NCI-H1436 (cell line): ENCODE measurements around the gene ABHD17C.
A peak's percentile ranks its signal among the peaks of the same experiment; 100 is the strongest.
"Not testable (repeated sequence)": the region's sequence is repeated elsewhere in the genome, so short reads cannot be mapped to it uniquely, and the experiment has no call there.

ENCODE experiments used
- DNase-seq: peaks from one replicate; lab custom pipeline; 2025; lab: John Stamatoyannopoulos, UW

The ABHD17C gene

DNA sequence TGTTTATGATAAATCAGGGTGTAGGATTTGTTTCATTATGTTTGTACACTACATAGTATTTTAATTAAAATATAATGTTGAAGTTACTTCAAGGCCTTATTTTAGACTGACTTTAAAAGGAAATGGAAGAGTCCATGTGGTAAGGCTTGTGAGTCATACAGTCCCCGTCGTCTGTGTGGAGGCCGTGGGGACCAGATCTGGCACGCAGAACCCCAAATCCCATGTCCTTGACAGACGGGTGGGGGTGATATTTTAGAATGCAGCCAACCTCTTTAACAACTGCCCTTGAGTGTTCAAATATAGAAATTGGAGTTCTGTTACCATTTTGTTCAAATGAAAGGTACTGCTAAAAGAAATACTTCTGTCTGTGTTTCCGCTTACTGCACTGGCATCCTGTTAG lies 35.8 kb downstream of the ABHD17C start:
- no peak for DNase-seq

DNA sequence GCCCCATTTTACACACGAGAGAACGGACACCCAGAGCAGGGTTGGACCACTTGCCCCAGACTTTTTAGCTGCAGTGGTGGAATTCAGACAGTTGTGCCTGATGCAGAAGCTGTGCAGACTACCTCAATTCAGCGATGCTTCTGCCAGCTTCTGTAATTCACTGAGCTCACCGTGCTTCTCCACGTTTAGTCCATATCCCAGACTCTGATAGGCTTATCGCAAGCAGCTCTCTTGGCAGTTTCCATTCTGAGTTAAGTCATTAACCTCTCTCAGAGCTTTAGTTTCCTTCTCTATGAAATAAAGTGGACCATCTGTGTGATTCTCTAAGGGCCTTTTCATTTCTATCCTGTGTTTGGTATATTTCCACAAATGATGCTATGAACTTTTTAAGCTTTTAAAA lies 37.1 kb downstream of the ABHD17C start:
- DNase-seq: no peak

DNA sequence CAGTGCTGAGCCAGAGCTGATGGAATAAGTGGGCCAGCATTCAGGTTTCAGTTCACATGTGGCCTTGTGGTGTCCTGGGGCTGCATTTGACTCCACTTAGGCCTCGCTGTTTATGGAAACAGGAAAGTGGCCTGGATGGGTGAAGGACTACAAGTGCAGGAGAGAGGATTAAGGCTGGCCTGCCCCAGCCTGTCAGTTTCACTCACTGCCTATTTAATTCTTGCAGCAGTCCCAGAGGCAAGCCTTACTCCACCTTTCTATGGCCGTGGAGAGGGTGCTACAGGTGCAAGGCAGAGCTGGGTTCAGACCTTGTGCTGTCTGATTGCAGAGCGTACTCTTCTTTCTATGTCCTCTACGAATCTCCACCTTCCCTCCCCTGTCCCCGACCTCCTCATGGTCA lies 37.7 kb downstream of the ABHD17C start:
- DNase-seq: no peak

DNA sequence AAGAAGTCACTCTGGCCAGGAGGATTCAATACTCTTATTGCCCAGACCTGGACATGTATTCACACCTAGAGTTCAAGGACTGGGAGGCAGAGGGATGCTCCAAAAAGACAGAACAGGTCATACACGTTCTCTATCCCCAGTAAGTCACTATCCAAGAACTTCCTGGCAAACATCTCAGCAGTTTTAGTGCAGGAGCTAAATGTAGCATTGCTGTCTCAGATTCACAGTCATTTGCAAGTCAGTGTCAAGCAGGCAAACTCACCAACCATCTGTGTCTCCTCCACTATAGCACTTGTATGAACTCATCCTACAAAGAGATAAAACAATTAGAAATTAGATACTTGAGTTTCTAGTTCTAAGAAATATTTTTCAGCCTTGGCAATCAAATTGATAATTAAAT lies 38.4 kb downstream of the ABHD17C start:
- DNase-seq: no peak

DNA sequence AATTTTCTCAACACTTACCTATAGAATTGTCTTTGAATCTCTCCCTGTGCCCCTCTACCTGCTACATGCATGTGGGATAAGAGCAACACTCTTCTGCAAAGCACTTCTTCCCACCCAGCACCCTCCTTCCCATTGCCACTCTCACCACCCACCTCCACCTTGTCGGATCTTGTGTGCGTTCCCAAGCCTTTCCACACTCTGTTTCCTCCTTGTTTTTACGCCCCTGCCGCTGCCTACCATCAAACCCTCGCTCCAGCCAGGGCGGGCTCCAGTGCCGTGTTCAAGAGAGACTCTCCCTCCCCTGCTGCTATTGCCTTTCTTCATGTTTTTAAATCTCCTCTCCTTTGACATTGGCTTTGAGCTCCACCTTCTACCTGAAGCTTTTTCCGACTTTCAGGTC lies 40.2 kb downstream of the ABHD17C start:
- DNase-seq: no peak

DNA sequence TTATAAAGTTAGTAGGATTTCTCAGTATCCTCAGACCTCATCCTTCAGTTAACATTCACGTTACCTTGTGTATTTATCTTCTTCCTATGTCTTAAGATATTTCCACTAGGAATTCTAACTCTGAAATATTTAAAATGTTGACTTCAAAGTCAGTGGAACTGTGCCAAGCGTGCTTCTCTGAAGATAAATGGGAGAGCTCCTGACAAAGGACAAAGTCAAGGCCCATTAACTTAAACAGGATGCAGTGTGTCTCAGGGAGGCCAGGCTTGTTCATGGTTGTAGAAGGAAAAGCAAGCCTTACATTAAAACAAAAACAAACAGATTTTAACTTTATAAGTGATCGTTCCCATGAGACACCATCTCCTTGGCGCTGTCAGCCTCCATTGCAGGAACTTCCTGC lies 41.5 kb downstream of the ABHD17C start:
- DNase-seq: no peak

DNA sequence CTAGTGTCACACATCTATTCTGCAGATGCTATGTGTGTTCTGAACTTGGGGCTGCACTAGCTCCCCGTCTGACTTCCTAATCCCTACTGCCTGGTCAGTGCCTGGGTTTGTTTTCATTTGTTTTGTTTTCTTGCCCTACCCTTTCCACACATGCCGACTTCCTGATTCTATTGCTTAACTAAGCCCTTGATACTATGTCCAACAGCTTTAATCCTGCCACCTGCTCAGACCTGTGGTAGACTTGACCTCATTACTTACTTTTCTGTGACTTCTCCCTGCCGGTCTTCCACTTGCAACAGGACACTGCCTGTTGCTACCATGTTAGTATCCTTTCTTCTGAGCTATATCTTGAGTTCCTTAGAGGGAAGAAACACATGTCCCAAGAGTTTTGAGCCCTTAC lies 44.8 kb downstream of the ABHD17C start:
- DNase-seq: no peak

DNA sequence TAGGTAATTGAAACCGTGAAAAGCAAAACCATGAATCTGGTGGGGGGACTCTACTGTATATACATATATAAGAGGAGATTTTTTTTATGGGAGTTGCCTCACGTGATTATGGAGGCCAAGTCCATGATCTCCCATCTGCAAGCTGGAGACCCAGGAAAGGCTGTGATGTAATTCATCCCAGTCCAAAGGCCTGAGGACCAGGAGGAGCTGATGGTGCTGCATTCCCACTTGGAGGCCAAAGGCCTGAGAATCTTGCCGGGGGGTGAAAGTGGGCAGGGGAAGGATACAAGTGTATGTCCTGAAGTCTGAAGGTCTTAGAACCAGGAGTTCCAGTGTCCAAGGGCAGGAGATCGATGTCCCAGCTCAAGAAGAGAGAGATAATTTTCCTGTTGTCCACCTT lies 47.0 kb downstream of the ABHD17C start:
- DNase-seq: no peak

DNA sequence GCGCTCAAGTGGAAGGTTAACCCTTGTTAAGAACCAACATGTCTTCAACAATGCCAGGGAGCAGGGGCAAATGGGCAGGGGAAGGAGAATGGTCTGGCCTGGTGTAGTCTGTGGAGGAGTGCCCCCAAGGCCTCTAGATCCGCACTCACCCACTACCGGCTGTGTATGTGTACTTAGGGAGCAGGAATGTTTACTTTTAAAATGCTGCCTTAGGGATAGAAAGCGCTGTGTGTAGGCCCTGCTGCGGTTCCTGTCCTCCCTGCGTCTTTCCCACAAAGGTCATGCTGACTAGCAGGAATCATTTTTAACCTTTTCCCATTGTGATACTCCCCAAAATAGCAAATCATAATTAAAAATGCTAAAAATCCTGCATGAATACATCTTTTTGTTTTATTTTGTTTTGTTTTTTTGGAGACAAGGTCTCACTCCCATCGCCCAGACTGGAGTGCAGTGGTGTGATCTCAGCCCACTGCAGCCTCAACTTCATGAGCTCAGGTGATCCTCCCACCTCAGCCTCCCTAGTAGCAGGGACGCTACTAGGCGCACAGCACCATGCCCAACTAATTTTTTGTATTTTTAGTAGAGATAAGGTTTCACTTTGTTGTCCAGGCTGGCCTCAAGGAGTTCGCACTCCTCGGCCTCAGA lies 48.2 kb downstream of the ABHD17C start:
- no peak for DNase-seq

DNA sequence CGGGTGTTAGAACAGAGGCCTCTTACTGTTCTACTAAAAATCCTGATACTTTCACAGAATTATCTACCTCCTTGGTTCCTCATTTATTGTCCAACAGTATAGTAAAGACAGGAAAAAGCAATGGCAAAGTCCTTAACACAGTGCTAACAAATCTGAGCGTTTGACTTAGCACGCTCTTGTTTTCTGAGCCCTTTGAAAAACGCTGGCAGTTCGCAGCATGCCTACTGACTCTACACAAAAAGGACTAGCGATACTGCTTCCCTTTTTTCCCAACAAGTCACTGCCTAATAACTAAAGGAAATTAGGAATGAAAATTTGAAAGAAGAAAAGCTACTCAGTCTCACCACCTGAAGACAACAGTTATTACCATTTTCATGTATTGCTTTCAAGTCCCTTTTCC lies 49.3 kb downstream of the ABHD17C start:
- DNase-seq: no peak

DNA sequence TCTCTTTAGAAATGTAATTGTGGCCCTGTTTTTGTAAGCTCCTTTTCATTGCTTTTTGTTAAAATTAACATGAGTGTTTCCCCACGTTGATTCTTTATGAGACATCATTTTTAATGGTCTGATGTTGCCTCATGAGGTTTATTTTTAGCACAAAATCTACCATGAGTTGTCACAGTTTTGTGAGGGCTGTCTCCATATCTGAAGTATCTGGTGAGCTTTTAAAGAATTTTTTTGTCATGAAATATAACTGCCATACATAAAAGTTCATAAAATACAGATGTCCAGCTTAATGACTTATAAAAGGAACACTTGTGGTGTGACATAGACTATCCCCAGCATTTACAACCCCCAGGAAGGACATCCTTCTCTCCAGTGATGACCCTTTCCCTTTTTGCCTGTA lies 49.7 kb downstream of the ABHD17C start:
- DNase-seq: no peak

DNA sequence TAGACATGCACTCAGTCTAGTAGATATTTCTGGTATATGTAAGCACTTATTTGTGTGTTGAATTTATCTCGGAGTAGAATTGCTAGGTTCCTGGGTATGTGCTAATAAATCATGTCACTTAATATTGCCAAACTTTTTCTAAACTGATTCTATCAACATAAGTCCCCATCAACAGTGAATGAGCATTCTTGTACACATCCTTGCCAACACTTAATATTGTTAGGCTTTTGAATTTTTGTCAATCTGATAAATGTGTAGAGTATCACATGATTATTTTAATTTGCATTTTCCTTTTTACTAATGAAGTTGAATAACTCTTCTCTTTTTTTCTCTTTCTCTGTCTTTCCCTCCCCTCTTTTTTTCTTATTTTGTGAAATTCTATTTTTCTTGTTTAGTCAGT lies 50.8 kb downstream of the ABHD17C start:
- DNase-seq: no peak

DNA sequence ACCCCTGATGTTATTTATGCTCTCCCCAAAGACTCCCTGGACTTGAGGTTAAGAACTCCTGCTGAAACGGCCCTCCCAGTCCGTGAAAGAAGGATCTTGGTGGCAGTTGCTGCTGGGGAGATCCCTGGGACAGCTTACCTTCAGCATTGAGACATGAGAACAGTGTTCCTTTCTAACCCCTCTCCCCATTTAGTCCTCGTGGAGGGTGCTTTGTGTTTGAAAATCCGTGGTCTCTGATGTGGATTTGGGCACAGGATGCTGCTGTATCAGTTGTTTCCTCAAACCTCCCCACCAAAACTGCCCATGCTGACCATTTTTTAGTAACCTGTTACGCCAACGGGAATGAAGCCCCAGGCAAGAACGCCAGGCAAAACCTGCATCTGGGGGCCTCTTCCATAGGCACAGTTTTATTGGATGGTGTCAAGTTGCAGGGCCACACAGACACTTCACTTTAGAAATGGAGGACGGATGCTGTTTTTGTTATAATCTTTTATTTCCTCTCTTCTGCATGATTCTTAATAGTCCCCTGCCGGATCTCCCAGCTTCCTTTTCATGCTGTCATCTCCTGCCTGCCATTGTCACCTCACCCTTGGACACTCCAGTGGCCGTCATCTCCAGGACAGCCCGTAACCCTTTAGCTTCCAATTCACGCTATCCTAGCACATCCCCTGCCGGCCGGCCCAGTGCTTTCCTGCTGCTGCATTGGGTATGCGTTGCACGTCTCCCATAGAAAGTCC lies 52.4 kb downstream of the ABHD17C start:
- DNase-seq: no peak

DNA sequence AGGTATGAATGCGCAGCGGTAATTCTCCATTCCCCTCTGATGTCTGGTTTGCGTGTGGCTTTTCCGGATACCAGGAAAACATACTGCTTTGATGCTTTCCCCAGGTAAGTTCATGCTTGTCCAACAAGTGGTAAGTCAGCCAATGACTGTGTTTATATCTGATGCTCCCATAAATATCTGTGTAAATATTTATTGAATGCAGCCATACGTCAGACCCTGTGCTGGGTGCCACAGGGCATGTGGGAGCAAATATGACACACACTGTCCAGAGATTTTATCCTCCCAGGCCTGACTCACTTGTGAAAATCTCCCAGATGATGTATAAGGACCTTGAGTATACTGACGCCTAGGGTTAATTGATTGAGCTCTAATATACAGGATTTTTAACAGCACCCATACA lies 54.5 kb downstream of the ABHD17C start:
- DNase-seq: no peak

DNA sequence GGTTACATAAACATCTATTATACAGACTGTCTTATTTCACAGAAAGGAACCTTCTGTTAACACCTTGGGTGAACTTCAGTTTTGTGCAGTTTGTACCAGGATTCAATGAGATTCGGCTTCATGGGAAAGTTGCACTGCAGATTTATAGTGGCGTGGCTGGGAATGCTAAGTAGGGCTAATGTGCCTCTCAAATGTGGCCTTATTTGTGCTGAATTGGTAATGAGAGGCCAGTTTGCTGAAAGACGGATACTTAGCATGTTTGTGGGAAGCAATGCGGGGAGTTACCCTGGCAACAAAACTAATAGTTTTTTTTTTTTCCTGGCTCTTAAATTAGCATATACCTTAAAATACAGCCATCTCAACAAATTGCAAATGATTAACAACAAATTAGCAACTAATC lies 55.5 kb downstream of the ABHD17C start:
- DNase-seq: no peak

DNA sequence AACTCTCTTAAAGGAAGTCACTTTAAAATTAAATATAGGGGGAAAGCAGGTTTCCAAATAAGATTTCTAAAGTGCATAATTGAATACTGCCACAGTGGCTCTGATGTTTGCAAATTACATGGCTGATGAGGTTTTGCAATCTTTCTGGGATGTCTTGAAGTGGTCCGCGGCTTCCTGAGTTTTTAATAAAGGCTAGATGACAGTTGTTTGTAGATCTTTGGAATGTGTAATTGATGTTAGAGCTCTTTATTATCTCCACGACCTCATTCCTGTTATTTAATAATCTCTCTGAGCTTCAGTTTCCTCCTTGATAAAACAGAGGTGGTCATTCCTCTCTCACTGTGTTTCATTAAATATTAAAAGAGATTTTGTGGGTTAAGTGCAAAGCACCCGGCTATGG lies 57.1 kb downstream of the ABHD17C start:
- DNase-seq: peak; percentile 44

DNA sequence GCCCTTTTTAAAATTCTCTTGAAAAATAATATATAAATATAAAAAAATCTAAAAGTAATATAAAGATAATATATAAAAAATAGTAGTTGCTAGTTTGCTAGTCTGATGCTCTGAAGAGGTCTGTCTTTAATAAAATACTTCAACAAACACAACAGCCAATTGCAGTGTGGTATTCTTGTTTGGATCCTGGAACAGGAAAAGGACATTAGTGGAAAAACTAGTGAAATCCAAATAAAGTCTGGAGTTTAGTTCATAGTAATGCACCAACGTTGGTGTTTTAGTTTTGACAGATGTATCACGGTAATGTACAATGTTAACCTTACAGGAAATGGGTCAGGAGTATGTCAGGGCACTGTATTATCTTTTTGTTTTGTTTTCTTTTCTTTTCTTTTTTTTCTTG lies 58.1 kb downstream of the ABHD17C start:
- no peak for DNase-seq

DNA sequence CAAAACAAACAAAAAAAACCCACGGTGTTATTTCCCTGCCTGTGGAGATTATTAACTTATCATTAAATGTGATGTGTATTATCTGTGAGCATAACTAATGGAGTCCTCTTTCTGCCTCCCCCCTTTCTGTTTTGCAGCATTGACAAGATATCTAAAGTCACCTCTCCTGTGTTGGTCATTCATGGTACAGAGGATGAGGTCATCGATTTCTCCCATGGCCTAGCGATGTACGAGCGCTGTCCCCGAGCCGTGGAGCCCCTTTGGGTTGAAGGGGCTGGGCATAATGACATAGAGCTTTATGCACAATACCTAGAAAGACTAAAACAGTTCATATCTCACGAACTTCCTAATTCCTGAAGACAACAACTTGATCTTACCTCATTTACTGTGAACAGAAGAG lies 58.9 kb downstream of the ABHD17C start:
- DNase-seq: no peak

DNA sequence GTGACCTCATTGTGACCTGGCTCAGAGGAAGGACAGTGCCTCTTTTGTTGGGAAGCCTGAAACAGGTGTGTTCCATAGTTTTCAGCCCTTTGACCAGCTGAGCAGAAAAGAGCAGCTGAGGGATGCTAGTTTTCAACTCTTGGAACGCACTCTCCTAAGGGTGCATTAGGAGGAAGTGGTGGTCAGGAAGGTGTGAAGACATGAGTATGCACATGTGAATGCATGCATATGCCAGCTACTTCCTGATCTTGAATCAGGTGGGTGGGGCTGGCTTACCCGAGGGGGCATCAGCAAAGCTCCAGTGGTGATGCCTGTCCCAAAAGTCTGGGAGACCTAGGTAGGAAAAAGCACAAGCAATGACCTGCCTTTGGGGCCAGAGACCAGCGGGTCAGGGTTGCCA lies 60.8 kb downstream of the ABHD17C start:
- no peak for DNase-seq

DNA sequence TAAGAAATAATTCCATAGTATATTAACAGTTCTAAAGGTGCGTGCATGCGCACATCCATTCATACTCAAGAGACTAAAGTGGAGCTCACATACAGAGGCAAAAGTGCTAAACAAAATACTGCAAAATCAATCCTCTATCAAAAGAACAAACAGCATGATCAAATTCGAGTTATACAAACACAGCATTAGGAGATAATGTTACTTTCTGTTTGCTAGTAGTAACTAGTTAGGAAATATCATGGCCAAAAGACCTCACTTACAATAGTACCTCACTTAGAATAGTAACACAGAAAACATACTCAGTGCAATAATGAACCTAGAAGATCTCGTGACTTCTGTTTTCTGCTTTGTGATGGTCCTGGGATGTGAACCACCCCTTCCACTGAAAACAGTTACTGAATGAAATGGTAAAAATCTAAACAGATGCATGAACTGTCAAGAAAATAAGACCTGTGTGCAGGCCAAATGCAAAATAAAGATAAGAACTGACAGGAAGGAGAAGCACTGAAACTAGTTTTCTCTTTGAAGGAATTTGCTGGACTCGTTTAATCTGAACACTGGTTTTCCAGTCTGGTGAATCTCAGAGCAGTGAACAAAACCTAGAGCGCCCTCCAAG lies 63.1 kb downstream of the ABHD17C start:
- DNase-seq: no peak

DNA sequence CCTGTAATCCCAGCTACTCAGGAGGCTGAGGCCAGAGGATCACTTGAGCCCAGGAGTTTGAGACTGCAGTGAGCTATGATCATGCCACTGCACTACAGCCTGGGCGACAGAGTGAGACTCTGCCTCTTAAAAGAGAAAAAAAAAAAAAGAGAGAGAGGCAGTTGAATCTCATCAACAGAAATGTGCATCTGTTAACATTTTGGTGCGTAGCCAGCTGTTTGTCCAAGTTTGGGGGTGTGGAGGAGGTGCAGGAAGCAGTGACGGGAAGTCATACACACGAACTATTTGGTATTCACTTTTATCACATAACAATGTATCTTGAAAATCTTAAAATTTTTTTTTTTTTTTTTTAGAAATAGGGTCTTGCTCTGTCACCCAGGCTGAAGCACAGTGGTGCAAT lies 65.8 kb downstream of the ABHD17C start:
- DNase-seq: no peak

DNA sequence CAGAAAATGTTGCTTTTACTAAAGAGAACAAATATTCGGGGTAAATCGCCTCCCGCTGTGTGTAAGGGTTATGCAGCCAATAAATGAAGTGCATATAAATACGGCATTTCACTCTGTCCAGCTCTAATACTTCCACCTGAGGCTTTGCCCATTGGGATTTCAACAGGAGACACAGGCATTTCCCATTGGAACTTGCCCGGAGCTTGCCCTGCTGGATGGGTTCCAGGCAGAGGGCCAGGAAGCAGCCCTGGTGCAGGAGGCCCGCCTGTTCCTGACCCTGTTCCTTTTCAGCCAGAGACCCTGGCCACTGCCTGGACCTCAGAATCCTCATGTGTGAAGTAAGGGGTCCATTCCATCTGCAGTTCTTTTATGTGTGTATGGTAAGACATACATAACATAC lies 66.6 kb downstream of the ABHD17C start:
- DNase-seq: no peak

DNA sequence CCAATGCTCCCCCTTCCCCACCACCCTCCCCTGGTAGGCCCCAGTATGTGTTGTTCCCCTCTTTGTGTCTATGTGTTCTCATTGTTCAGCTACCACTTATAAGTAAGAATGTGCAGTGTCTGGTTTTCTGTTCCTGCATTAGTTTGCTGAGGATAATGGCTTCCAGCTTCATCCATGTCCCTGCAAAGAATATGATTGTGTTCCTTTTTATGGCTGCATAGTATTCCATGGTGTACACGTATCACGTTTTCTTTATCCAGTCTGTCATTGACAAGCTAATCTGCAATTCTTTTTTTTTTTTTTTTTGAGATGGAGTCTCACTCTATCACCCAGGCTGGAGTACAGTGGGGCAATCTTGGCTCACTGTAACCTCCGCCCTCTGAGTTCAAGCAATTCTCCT lies 68.1 kb downstream of the ABHD17C start:
- DNase-seq: not testable (repeated sequence)

DNA sequence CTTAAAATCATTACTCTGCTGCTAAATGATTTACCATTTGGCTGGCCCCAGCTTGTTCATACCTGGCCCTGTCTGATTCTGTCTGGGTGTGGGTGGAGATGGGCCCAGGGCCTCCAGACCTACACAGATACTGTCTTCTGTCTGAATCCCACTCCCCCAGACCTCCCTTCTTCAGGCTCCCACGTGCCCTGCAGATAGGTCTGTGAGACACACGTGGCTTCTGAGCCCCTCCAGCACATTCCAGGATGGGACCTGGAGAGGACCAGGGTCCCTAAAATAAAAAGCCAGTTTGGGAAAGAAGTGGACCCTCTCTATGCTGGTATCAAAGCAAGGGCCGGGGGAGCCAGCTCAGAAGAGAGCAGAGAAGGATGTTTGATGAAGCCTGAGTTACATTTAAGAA lies 69.4 kb downstream of the ABHD17C start:
- no peak for DNase-seq
